NCI-H1930 (cell line): Measurements from ENCODE around the gene ZBTB5.
"Not testable (repeated sequence)": the region's sequence is repeated elsewhere in the genome, so short reads cannot be mapped to it uniquely, and the experiment has no call there.

ENCODE experiments used
- DNase-seq, 2 experiments: peaks; one replicate each; lab custom pipeline; 2025; lab: John Stamatoyannopoulos, UW

Gene ZBTB5

DNA sequence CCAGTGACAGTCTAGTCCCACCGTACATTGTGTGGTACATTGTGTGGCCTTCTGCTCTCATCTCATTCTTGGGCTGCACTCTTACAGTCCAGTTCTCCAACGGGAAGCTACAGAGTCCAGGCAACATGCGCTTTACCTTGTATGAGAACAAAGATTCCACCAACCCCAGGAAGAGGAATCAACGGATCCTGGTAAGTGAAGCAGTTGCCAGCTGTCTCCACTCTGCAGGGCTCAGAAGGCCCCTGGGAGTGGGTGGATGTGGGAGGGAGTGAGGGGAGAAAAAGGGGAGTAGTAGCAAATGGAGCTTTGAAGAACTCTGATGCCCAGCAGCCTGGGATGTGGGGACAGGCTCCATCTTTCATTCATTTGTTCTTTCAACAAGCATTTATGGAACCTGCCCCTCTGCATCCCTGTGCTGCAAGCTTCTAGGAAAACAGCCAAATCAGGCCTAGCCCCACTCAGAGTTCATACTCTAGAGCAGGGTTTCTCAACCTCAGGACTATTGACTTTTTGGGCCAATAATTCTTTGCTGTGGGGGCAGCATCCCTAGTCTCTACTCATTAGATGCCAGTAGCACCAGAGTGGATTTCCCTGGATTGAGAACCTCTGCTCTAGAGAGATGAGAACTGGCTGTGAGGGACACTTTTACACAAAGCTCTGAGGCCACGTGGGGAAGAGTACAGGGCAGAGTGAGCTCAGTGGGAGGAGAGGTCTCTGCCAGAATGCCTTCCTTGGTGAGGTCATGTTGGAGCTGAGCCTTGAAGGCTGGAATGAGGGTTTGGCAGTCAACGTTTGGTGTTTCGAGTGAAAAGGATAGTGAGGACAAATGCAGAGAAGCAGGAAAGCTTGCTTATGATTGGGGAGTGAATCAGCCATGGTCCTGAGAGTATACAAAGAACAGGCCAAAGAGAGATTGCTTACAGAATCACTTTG lies 21.6 kb upstream of the ZBTB5 start:
- no peak for DNase-seq

DNA sequence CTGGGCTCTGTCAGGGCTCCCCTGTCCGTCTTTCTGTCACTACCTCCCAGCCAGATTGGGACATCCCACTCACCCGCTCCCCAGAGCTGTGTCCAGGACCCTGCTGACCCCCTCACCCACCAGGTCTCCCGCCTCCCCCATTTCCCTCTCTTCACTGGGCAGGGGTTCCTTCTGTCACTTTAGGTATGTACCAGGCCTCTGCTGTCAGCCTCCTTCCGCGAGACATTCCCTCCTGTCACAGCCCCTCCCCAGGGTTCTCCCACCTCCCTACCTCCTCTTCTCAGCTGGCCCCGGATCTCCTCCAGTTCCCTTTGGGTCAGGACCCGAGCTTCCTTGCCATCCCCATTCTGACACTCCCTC lies 21.0 kb upstream of the ZBTB5 start:
- no peak for DNase-seq

DNA sequence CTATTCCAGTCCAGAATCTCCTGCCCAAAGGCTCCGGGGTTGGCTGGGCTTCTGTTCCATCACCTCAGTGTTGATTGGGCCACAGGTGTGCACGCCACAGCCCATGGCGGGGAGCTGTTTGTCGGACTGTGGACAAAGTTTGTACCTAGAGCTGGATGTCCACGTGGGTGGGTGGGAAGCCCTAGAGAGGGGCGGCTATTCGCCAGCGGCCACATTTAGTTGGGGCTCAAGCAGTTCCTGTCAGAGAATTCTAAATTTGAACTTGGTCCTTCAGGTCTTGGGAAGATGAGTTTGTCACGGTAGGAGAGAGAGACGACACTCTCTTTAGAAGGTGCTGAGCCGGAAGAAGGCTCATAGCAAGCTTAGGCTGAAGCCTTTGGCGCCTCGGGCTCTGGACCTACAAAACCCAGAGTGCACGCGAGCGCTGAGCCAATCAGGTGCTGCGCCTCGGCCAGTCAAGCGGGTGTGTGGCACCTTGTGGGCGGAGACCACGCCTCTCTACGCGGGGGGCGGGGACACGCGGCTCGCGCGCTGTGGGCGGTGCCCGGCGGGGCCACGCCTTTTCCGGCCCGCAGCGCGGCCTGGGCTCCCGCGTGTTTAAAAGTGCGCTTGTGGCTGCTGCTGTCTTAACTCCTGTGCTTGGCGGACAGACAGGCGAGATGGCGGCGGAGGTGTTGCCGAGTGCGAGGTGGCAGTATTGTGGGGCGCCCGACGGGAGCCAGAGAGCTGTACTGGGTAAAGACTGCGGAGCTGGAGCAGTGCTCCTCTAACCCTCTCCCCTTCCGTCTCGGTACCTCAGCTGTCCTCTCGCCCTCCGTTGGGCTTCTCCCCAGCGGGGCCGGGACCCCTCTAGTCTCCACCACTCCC lies 20.4 kb upstream of the ZBTB5 start, which contains the start of gene POLR1E:
TSS of gene POLR1E (plus strand) at position 560 of the 867 bp plus-strand sequence. CDS start at position 660, 100 bp downstream.
- DNase-seq = peak; percentile 93 to 94

DNA sequence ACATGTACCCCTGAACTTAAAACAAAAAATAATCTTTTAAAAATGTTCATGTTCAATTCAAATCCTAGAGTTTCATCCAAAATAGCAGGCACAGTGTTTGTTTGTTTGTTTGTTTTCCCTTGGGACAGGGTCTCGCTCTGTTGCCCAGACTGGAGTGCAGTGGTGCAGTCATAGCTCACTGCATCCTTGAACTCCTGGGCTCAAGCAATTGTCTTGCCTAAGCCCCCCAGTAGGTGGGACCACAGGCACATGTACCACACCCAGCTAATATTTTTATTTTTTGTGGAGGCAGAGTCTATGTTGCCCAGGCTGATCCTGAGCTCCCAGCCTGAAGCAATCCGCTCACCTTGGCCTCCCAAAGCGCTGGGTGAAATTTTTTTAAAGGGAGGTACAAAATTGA lies 15.5 kb upstream of the ZBTB5 start:
- DNase-seq = no peak

DNA sequence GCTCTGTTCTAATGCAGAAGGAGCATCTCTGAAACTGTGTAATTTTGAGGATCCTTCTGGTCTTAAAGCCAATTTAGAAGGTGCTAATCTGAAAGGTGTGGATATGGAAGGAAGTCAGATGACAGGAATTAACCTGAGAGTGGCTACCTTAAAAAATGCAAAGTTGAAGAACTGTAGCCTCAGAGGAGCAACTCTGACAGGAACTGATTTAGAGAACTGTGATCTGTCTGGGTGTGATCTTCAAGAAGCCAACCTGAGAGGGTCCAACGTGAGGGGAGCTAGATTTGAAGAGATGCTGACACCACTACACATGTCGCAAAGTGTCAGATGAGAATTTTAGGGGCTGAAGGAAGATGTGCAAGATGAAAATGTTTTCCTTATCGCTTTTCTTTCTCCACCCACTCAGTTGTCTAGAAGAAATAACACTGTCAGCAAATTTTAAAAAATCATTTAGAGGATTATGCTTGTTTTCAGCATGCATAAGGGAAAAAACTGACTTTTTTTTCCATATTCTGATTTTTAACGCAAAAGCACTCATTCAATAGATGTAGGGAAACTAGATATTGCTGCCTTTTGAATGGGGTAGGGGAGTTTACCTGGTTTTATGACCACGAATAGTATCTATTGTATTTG lies 12.9 kb upstream of the ZBTB5 start:
- not testable (repeated sequence) for DNase-seq

DNA sequence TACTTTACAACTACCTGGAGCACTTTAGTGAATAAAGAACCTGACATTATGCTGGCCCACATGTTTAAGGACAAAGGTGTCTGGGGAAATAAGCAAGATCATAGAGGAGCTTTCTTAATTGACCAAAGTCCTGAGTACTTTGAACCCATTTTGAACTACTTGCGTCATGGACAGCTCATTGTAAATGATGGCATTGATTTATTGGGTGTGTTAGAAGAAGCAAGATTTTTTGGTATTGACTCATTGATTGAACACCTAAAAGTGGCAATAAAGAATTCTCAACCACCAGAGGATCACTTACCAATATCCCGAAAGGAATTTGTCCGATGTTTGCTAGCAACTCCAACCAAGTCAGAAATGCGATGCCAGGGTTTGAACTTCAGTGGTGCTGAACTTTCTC lies 12.2 kb upstream of the ZBTB5 start:
- not testable (repeated sequence) for DNase-seq

DNA sequence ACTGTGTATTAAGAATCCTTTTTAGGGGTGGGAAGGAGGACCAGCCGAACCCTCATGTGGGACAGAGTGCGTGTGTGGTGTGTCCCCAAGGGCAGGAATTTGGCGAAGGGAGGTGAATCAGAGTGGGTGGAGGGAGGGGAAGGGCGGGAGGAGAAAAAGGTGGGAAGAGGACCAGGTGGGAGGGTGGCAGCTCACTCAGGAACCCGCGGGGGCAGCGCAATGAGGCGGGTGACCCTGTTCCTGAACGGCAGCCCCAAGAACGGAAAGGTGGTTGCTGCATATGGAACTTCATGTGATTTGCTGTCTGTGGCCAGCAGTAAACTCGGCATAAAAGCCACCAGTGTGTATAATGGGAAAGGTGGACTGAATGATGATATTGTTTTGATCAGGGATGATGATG lies 11.7 kb upstream of the ZBTB5 start:
- no peak for DNase-seq

DNA sequence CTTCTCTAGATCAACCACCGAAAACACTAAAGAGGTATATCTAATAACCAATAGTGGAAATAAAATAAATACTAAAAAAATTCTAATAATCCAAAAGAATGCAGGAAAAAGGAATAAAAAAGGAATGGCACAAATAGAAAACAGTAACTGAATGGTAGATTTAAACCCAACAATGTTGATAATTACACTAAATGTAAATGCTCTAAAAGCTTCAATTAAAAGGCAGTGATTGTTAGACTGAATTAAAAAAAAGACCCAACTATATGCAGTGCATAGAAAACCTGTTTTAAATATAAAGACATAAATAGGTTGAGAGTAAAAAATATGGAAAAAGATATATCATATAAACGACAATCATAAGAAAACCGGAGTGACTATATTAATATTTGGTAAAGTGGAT lies 9.2 kb upstream of the ZBTB5 start:
- no peak for DNase-seq

DNA sequence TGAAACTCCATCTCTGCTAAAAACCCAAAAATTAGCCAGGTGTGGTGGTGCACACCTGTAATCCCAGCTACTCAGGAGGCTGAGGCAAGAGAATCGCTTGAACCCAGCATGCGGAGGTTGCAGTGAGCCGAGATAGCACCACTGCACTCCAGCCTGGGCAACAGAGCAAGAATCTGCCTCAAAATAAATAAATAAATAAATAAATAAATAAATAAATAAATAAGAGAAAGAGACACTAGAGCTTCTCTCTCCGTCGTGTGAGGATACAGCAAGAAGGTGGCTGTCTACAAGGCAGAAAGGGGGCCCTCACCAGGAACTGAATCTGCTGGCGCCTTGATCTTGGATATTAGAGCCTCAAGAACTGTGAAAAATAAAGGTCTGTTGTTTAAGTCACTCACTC lies 8.7 kb upstream of the ZBTB5 start:
- DNase-seq = not testable (repeated sequence)

DNA sequence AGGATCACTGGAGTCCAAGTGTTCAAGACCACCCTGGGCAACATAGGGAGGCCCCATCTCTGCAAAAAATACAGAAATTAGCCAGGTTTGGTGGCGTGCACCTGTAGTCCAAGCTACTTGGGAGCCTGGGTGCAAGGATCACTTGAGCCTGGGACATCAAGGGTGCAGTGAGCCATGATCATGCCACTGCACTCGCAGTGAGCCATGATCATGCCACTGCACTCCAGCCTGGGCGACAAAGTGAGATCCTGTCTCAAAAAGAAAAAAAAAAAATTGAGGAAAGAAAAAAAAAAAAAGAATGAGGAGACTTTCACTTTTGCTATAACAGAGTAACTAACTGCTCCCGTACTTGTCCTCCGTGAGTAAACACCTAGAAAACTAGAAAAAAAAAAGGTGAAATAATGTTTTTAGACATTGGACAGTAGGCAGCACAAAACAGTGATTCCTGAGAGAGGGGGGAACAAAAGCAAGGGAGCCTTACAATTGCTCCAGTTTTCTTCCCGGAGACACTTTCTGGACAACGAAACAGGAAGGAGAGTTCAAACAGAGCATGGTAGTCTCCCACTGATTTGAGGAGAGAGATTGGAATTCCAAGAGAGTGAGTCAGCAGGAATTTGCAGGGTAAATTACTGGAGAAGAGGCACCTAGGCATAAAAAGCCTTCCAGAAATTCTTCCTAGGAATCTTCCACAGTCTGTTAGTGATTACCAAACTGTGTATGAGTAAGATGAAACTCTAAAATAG lies 6.9 kb upstream of the ZBTB5 start:
- no peak for DNase-seq

DNA sequence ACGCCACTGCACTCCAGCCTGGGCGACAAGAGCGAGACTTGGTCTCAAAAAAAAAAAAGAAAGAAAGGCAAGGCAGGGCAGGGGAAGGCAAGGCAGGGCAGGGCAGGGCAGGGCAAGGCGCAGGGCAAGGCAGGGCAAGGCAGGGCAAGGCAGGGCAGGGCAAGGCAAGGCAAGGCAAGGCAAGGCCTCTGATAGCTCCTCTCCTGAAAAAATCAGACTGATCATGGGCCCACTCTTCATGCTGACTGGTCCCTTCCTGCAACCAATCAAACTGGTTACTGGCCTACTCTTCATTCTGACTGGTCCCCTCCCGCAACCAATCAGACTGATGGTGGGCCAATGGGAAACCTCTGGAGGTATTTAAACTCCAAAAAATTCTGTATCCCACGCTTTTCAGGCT lies 3.4 kb upstream of the ZBTB5 start:
- DNase-seq = no peak

DNA sequence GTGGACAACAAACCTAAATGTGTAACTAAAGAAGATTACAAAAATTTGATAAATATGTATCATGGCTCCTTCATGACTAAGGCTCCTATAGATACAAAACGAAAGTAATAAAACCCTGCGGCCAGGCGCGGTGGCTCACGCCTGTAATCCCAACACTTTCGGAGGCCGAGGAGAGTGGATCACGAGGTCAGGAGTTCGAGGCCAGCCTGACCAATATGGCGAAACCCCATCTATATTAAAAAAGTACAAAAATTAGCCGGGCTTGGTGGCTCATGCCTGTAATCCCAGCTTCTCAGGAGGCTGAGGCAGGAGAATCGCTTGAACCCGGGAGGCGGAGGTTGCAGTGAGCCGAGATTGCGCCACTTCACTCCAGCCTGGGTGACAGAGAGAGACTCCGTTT lies 2.3 kb upstream of the ZBTB5 start:
- not testable (repeated sequence) for DNase-seq

DNA sequence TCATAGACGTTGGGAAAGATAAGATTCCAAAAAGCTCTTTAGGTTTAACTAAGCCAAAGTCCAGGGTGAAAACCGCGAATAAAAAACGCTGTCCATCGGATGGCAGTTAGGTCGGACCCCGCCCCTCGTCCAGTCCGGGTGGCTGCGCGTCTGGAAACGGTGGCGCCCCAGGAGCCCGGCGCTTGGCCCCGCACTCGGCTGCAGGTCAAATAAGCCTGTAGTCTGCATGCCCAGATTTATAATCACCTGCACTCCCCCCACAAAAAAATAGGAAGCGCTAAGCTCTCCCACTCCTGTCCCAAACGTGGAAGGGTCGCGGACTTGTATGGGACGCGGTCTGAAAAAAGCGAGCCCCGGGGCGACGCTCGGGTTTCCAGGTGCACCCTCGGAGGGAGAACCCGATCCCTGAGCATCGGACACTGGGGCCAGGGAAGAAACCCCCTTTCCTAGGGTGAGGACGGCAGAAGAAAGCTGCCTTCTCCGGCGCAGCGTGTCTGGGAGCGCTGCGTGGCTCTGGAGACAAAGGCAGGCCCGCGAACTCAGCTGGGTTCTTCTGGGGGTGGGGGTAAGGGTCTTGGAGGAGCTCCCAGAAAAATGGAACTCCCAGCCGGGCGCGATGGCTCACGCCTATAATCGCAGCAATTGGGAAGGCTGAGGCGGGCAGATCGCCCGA lies 923 bp upstream of the ZBTB5 start:
- DNase-seq = peak; percentile 45 to 55

DNA sequence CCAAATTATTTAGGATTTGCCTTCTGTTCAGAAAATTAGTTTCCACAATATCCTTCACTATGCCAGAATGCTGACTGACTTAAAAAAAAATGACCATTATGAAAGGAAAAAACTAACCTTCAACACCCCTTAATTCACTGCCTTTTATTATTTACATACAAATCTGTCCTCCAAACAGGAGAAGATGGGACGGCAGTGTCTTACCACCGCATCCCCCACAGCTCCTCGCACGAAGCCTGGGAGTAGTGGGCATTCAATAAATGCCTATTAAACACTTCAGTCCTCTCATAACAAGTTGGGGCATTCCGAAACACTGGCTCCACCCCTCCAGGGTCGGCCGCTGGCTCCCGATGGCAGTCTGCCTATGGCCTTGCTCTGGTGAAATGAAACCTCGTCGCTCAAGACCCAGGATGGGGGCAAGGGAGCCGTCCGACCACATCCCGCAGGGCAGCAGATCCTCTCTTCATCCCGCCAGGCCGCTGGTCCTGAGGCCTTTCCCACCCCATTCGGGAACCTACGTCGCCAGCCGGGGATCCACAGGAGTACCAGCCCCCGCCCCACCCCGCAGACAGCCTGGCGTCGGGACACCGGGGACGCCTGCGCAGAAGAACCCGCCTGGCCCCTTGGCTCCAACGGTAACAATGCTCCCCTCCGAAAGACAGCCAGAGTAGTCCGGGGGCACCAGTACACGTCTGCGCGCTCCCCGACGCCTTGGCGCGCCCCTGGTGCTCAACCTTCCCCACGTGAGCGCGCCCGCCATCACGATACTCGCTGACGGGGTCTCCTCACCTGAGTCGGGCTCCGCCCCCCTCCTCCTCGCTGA lies 613 bp downstream of the ZBTB5 start:
- DNase-seq = peak in 1 of 2 experiments; percentile 85

DNA sequence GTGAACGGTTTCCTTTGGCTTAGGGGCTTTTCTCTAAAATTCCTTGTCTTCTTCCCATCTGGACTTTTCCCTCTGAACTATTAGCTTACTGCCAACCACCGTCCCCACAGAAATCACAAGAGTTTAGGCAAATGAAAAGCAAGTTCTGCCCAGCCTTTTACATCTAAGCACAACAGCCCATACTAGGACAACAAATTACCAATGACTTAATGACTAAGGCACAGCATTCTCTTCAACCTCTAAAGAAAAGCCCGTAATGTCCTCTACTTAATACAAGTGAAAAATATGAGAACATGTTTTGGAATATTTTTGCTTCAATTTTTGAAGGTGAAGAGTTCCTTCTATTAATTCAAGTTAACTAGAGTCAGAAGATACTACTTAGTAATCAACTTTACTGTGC lies 1.2 kb downstream of the ZBTB5 start:
- no peak for DNase-seq

DNA sequence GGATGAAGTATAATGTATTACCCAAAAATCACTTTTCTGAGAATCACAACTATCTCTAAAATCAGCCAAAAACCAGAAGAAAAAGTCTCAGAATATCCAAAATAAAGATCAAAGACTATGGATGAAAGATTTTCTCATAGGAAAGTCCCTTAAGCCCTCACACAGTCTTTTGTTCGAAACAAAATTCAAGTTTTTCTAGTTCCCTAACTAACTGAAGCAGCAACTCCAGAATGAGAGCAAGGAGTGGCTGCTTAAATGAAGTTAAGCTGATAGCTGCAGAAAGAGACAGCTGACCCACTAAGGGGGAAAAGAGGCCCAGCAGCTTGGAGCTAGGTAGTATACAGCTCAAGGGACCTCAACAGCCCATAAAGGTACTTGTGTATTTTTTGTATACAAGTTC lies 8.4 kb downstream of the ZBTB5 start:
- DNase-seq = no peak

DNA sequence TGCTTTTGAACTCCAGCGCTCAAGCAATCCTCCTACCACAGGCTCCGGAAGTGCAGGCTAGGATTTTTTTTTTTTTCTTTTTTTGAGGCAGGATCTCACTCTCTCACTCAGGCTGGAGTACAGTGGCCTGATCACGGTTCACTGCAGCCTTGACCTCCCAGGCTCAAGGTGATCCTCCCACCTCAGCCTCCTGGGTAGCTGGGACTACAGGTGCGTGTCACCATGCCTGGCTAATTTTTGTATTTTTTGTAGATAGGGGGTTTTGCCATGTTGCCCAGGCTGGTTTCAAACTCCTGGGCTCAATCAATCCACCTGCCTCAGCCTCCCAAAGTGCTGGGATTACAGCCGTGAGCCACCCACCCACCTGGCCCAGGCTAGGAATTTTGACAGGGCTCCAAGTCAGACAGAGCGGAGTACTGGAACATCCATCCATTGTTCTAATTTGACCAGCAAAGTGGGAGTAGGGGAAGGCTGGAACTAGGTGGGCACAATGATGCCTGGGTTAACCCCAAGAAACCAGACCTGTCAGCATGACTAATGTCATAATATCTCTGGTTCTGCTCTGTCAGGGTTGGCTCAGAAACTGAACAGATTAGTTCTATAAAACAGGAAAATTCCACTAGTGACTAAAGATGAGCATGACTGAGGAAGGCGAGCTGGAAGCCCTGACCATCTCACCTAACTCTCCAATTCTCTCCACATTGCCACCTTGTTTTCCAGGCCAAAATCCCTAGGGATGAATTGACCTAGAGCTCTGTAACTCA lies 9.2 kb downstream of the ZBTB5 start:
- DNase-seq = no peak

DNA sequence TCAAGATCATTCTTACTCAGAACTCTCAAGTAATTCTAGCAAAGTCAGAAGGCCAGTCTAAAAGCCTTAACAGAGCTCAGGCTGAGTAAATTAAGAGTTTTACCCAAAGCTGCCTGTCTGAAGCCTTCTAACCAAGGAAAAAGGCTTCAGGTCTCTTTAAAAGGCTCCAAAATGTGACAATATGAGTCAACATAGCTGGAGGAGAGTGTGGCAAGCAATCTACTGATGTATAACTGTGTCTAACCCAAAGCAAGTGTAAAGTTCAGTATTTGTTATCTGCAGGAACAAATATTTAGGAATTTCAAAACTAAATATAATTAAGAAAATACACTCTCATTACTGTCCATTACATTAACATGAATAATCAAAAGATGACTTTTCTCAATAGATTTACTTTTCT lies 11.0 kb downstream of the ZBTB5 start:
- no peak for DNase-seq

DNA sequence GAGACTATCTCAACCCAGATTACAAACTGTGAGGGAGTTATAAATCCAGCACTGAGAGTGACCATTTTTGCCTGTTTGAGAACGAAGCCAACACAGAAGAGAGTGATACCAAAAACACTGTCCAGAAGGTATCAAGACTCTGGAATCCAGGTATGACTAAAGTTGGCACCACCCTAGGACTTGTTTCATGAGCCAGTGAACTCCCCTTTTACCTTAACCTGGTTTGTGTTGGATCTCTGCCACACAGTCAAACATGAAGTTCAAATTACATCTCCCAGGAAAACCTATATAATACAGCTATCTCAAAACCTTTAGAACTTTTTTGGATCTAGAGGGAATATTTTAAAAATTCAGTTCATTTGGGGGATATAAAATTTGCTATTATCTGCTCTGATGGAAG lies 11.4 kb downstream of the ZBTB5 start:
- no peak for DNase-seq

DNA sequence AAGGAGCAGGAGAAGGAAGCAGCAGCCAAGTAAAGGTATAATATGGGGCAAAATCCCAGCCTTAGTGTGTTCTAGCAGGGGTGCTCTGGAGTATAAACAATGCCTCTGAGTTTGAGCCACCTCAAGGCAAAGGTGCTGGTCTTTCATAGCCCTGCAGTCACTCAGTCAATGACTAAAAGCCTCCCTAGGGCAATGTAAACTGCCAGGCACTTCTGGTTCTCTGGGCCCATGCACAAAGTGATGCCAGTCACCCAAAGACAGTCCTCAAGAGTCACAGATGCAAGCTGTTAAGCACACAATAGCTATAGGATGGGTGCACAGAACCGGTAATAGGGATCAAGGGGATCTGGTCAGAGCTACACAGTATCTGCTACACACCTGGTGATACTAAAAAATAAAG lies 12.6 kb downstream of the ZBTB5 start:
- no peak for DNase-seq
